Germinal center (tissue), 1 donor: ENCODE measurements around the gene SP1.
"Not testable (repeated sequence)": the region's sequence is repeated elsewhere in the genome, so short reads cannot be mapped to it uniquely, and the experiment has no call there.

Experiments
- DNase-seq: peaks from one replicate; pipeline ENCODE4 v3.0.0; 2012; ENCODE audit warnings: mixed read lengths, low spot score

Gene SP1

GRCh38 chr12:53361638-53362037, 18.3 kb upstream of the SP1 start:
- DNase-seq: not testable (repeated sequence)

DNA sequence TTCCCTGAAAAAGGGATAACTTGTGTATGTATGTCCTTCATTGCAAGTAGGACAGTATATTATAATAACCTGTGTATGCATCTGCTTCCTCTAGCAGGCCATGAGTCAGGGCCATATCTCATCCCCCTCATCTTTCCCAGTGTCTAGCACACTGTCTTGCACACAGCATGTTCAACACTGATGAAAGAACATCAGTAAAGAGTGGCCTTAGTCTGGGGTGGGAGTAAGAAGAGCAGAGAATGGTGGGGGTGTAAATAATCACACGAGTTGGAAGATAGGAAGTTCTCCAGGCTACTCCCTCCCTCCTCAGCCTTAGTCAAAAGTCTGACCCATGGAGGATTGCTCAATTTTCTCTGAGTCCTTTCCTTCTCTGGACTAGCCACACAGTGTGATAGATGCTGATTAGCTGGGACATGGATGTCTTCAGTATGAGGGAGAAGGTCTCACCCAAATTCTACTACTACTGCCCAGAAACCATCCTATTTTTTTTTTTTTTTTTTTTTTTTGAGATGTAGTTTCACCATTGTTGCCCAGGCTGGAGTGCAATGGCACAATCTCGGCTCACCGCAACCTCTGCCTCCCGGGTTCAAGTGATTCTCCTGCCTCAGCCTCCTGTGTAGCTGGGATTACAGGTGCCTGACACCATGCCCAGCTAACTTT, 14.6 kb upstream of the SP1 start:
- no peak for DNase-seq

DNA sequence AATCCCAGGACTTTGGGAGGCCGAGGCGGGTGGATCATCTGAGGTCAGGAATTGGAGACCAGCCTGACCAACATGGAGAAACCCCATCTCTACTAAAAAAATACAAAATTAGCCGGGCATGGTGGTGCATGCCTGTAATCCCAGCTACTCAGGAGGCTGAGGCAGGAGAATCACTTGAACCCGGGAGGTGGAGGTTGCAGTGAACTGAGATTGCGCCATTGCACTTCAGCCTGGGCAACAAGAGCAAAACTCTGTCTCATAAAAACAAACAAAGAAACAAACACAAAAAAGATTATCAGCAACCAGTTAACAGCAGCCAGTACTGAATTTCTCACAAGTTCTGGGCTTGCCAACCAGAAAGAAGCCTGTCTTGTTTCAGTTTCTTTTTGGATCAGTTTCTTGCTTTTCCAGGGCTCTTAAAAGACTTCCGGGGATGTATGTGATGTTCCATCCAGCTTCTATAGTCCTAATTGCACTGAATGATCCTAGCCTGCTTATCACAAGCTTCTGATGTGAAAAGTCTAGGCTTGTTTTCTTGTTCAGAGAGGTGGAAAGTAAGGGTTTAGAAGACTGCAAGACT, 6.3 kb upstream of the SP1 start:
- DNase-seq: not testable (repeated sequence)

GRCh38 chr12:53374277-53374676, 5.7 kb upstream of the SP1 start:
- DNase-seq: not testable (repeated sequence)

- DNase-seq: no peak
These were observed 3.2 kb upstream of the SP1 start for GRCh38 chr12:53376747-53377146.

GRCh38 chr12:53378222-53378621, 1.8 kb upstream of the SP1 start:
- DNase-seq: no peak

GRCh38 chr12:53378724-53379388, 1.1 kb upstream of the SP1 start:
- no peak for DNase-seq

GRCh38 chr12:53379389-53380103, 430 bp upstream of the SP1 start:
- DNase-seq: peak; percentile 94

DNA sequence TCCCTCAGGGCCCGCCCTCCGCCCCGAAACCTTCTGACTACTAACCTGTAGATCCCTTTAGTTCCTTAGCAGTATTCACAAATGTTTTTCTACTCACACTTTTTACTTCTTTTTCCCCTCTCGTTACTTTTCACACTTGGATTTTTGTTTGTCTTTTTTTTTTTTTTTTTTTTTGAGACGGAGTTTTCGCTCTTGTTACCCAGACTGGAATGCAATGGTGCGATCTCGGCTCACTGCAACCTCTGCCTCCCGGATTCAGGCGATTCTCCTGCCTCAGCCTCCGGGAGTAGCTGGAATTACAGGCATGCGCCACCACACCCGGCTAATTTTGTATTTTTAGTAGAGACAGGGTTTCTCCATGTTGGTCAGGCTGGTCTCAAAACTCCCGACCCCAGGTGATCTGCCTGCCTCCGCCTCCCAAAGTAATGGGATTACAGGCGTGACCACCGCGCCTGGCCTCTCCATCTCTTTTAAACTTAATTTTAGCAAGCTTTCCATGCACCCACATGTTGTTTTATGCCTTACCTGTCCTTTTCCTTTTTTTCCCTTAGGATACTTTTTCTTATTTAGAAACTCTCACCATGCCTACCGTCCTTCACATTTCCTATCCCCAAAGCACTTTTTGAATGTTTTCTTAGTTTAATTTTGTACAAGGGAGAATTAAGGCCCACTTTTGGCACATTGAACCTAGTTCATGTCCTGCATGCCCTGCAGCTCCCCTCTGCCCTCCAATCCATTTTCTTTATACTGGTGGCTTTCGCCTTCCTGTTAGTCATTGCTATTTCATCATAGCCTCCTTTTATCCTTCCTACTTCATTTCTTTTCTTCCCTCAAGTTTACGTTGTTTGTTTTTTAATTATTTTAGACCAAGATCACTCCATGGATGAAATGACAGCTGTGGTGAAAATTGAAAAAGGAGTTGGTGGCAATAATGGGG, 1.1 kb downstream of the SP1 start:
- DNase-seq: no peak

GRCh38 chr12:53381731-53382630, 2.0 kb downstream of the SP1 start:
- DNase-seq: no peak

DNA sequence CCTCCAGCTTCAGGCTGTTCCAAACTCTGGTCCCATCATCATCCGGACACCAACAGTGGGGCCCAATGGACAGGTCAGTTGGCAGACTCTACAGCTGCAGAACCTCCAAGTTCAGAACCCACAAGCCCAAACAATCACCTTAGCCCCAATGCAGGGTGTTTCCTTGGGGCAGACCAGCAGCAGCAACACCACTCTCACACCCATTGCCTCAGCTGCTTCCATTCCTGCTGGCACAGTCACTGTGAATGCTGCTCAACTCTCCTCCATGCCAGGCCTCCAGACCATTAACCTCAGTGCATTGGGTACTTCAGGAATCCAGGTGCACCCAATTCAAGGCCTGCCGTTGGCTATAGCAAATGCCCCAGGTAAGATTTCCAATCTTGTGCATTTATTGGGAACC, 3.3 kb downstream of the SP1 start:
- DNase-seq: no peak

DNA sequence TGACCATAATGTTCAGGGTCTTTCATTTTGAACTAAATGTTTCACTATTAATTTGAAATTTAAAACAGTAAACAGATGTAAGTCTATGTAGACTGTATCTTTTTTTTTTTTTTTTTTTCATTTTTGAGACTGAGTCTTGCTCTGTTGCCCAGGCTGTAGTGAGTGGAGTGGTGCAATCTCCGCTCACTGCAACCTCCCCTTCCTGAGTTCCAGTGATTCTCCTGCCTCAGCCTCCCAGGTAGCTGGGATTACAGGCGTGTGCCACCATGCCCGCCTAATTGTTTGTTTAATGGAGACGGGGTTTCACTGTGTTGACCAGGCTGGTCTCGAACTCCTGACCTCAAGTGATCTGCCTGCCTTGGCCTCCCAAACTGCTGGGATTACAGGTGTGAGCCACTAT, 6.4 kb downstream of the SP1 start:
- not testable (repeated sequence) for DNase-seq

GRCh38 chr12:53388932-53389331, 9.0 kb downstream of the SP1 start:
- DNase-seq: no peak

- DNase-seq: no peak
These were observed 9.7 kb downstream of the SP1 start for GRCh38 chr12:53389702-53390101.

DNA sequence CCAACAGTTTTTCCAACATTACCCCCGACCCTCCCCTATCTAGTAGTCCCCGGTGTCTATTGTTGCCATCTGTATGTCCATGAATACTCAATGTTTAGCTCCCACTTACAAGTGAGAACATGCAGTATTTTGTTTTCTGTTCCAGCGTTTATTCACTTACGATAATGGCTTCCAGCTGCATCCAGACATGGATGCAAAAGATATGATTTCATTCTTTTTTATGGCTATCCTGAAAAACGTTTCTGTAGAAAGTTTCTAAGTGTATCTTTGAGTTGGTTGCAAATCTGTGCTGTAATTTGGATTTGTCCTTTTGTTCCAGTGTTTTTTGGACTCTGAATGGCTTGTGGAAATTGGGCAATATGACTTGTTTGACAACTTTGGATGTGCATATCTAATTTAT, 11.7 kb downstream of the SP1 start:
- DNase-seq: no peak

DNA sequence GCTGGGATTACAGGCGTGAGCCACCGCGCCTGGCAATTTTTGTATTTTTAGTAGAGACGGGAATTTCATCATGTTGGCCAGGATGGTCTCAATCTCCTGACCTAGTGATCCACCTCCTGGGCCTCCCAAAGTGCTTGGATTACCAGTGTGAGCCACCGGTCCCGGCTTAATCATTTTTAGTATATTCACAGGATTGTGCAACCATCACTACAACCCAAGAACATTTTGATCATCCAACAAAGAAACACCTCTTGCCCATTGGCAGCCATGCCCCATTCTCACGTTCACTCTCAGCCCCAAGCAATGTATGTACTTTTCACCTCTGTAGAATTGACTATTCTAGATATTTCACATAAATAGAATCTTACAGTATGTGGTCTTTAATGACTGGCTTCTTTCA, 19.9 kb downstream of the SP1 start:
- no peak for DNase-seq

GRCh38 chr12:53402351-53402750, 22.4 kb downstream of the SP1 start:
- not testable (repeated sequence) for DNase-seq

DNA sequence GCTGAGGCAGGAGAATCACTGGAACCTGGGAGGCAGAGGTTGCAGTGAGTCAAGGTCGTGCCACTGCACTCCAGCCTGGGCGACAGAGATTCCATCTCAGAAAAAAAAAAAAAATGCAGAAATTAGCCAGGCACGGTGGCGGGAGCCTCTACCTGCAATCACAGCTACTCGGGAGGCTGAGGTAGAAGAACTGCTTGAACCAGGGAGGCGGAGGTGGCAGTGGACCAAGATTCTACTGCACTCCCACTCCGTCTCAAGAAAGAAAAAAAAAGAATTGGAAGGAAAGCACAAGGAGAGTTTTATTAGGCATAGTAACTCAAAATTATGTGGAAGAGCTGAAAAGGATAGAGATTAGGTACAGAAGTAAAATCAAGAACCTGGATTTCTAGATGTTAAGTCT, 22.9 kb downstream of the SP1 start:
- DNase-seq: no peak

DNA sequence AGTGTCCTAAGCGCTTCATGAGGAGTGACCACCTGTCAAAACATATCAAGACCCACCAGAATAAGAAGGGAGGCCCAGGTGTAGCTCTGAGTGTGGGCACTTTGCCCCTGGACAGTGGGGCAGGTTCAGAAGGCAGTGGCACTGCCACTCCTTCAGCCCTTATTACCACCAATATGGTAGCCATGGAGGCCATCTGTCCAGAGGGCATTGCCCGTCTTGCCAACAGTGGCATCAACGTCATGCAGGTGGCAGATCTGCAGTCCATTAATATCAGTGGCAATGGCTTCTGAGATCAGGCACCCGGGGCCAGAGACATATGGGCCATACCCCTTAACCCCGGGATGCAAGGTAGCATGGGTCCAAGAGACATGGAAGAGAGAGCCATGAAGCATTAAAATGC, 31.0 kb downstream of the SP1 start:
- no peak for DNase-seq

GRCh38 chr12:53413485-53414204, 33.7 kb downstream of the SP1 start:
- DNase-seq: no peak
